ENCODE results near the gene SAMHD1.
A peak's percentile ranks its signal among the peaks of the same experiment; 100 is the strongest.
"Not testable (repeated sequence)": the region's sequence is repeated elsewhere in the genome, so short reads cannot be mapped to it uniquely, and the experiment has no call there.

Gene SAMHD1

DNA sequence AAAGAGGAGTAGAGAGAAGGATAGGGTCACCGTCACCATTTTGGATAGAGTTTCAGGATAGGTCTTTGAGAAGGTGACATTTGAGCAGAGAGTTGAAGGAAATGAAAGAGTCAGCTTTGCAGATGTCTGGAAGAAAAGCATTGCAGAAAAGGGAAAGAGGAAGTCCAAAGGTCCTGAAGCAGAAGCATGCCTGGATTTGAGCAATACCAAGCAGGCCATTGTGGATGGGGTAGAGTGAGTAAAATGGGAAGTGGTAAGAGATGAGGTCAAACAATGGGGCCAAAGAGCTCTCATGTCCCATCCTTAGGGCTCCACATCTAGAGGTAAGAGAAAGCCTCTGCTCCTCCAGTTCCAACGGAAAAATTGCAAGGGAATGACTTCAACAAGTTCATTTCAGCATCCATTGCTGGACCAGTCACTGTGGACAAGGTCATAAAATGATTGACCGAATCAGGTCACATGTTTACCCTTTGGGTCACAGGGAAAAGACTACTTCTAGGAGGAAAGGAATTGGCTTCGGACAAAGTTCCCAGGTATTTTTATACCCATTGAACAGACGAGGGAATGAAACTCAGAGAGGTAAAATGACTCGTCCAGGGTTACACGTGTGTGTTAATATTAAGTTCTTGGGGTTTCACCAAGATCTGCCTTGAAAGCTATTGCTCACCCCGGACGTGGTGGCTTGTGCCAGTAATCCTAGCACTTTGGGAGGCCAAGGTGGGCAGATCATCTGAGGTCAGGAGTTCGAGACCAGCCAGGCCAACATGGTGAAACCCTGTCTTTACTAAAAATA lies 6.6 kb upstream of the SAMHD1 start:
- DNase-seq = no peak

- DNase-seq = no peak
These were observed 5.2 kb upstream of the SAMHD1 start for GRCh38 chr20:36956674-36957073.

GRCh38 chr20:36956016-36956415 lies 4.5 kb upstream of the SAMHD1 start:
- DNase-seq = no peak

- no peak for DNase-seq
These were observed 651 bp upstream of the SAMHD1 start for GRCh38 chr20:36951979-36952738.

- DNase-seq = peak; percentile 49
These were observed 902 bp downstream of the SAMHD1 start for GRCh38 chr20:36950414-36951197.

DNA sequence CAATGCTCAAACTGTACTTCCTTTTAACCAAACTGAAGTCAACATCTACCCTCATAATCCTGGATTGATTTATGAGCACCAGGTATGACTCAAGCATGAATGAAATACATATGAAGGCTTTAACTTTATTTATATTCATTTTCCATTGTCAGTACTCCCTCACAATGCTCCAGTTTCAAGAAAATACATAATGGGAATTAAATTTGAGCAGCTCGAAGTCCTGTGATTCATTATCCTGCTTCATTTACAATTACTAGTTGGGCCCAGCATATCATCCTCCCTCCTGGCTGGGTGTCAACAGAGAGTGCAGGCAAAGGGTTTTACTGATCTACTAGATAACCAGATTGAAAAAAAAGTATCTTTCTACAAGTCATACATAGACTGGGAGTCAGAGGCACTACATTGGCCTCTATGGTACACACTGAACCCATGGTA lies 10.1 kb downstream of the SAMHD1 start:
- DNase-seq = no peak

- no peak for DNase-seq
These were observed 14.1 kb downstream of the SAMHD1 start for GRCh38 chr20:36937402-36937770.

GRCh38 chr20:36936761-36937401 lies 14.6 kb downstream of the SAMHD1 start:
- not testable (repeated sequence) for DNase-seq

- DNase-seq = no peak
These were observed 15.2 kb downstream of the SAMHD1 start for GRCh38 chr20:36936341-36936740.

DNA sequence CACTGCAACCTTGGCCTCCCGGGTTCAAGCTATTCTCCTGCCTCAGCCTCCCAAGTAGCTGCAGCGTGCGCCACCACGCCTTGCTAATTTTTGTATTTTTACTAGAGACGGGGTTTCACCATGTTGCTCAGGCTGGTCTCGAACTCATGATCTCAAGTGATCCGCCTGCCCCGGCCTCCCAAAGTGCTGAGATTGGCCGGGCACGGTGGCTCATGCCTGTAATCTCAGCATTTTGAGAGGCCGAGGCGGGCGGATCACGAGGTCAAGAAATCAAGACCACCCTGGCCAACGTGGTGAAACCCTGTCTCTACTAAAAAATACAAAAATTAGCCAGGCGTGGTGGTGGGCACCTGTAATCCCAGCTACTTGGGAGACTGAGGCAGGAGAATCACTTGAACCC lies 17.9 kb downstream of the SAMHD1 start:
- not testable (repeated sequence) for DNase-seq

- DNase-seq = no peak
These were observed 18.8 kb downstream of the SAMHD1 start for GRCh38 chr20:36932476-36933426.

- DNase-seq = not testable (repeated sequence)
These were observed 19.4 kb downstream of the SAMHD1 start for GRCh38 chr20:36932067-36932466.

- no peak for DNase-seq
These were observed 21.8 kb downstream of the SAMHD1 start for GRCh38 chr20:36929691-36930090.

GRCh38 chr20:36929290-36929689 lies 22.2 kb downstream of the SAMHD1 start:
- DNase-seq = no peak

- no peak for DNase-seq
These were observed 23.8 kb downstream of the SAMHD1 start for GRCh38 chr20:36927704-36928103.

DNA sequence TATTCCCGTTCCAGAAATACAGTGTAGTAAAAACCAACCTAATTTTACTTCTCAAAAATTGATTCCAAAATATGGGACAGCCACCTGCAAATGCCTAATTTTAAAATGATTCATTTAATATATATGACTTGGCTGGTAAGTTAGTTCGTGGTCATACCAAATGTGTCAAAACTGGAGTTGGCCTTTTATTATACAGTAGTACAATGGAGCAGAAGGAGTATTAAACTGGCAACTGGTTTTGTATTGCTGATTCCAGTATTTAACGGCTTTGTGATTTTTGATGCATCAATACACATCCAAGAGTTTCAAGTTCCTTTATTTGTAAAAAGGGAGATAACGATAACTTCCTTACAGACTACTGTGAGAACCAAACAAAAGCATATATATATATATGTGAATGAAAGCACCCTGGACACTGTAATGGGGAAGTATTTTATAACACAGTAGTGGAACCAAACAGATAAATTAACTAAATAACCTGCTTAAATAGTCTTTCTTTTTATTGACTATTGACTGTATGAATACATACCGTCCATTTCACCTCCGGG lies 24.8 kb downstream of the SAMHD1 start:
- no peak for DNase-seq

DNA sequence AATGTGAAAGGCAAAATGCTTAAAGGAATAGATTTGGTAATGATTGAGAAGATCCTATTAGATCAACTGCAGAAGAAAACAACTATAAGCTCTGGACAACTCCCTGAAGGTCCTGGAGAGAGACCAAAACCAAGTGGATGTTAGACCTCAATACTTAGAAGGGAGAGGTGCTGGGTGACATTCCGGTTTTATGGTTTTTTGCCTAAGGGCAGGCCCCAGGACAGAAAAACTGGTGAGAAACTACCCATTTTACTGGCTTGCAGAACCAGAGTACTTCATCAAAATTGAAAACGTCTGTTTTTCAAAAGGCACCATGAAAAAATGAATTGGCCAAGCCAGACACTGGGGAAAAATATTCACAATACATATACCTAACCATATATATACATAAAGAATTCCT lies 26.3 kb downstream of the SAMHD1 start:
- no peak for DNase-seq

DNA sequence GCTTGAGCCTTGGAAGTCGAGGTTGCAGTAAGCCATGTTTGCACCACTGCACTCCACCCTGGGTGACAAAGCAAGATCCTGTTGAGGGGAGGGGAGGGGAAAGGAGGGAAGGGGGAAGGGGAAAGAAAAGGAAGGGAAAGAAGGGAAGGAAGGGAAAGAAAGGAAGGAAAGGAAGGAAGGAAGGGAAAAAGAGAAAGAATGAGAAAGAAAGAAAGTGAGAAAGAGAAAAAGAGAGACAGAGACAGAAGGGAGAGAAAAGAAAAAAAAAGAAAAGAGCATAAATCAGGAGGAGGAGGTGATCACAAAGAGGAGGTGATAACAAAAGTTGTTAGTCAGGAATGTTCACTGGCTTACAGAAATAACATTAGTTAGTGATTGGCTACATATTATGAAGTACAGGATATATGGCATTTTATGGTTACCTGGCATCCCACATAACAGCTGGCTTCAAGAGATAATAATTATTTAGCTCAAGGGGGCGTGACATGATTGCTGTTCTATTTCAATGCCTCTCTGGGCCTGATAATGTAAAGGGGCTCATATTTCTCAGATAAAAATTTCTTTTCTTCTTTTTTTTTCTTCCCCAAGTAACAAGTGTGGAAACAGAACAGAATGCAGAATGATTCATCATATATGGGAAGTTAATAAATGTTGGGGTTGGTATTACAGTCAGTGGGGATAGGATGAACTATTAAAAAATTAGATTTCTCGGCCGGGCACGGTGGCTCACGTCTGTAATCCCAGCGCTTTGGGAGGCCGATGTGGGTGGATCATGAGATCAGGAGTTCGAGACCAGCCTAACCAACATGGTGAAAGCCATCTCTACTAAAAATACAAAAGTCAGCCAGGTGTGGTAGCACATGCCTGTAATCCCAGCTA lies 27.1 kb downstream of the SAMHD1 start:
- DNase-seq = no peak

DNA sequence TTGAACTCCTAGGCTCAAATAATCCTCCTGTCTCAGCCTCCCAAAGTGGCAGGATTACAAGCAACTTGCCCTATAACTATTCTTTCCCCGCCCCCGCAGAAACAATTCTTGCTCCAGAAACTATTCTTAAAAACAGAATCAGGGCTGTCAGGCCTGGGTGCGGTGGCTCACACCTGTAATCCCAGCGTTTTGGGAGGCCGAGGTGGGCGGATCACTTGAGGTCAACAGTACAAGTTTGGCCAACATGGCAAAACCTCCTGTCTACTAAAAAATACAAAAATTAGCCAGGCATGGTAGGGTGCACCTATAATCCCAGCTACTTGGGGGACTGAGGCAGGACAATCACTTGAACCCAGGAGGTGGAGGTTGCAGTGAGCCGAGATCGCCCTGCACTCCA lies 31.2 kb downstream of the SAMHD1 start:
- no peak for DNase-seq

All from right kidney (tissue), 1 donor.